HFFc6 (cell line): ENCODE data around the gene ARHGEF33. TPM values are rescaled to one million over a fixed set of nuclear protein-coding genes. Genes with fewer than 3 reads are reported as not detected.
A peak's percentile ranks its signal among the peaks of the same experiment; 100 is the strongest.

Experiments
- DNase-seq: peaks from one replicate; pipeline ENCODE4 v3.0.0-alpha.2; 2018
- H3K27ac Mint-ChIP-seq: 2 replicates; pipeline ENCODE4 v1.8.0; 2020; ENCODE audit warnings: mild to moderate bottlenecking, mixed read lengths
- H3K27me3 Mint-ChIP-seq: 2 replicates; pipeline ENCODE4 v1.8.0; 2021; ENCODE audit warnings: mild to moderate bottlenecking, moderate library complexity, mixed read lengths; ENCODE audit not compliant: insufficient read depth
- H3K36me3 Mint-ChIP-seq: 2 replicates; pipeline ENCODE4 v1.8.0; 2021; ENCODE audit warnings: low read depth, mixed read lengths
- H3K4me1 Mint-ChIP-seq: 2 replicates; pipeline ENCODE4 v1.8.0; 2020; ENCODE audit warnings: low read depth, mixed read lengths
- H3K4me3 Mint-ChIP-seq: 2 replicates; pipeline ENCODE4 v1.8.0; 2020; ENCODE audit warnings: mild to moderate bottlenecking, moderate library complexity, mixed read lengths
- H3K9me3 Mint-ChIP-seq: 2 replicates; pipeline ENCODE4 v1.8.0; 2020; ENCODE audit warnings: mild to moderate bottlenecking, mixed read lengths
- long read RNA-seq: library from polyadenylated mRNA; unstranded; transcript quantifications from one replicate; pipeline ENCODE4 v2.0.0, GENCODE V29; 2019
- total RNA-seq, 6 experiments: library from RNA; stranded (reverse); fragmentation: NEBNext Ultra II Directional; extraction: Animal tissue kit (Norgen Biotek cat#: 25700); gene quantifications; 2 replicates in 1 of 6; 3 replicates in 5 of 6; pipeline ENCODE4 v1.2.3, GENCODE V29; 2021
- TF ChIP-seq, protein P1 (sequence below): fragments of 200-600 bp; sonication (generic); IDR thresholded peaks from 2 replicates; pipeline ENCODE4 v1.5.0; 2021; ENCODE audit warnings: antibody characterized with exemption, mild to moderate bottlenecking

The ARHGEF33 gene
- under 1 TPM; 0.08 to 0.78 (median 0.21) TPM for total RNA-seq
- long read RNA-seq: 0 reads

DNA sequence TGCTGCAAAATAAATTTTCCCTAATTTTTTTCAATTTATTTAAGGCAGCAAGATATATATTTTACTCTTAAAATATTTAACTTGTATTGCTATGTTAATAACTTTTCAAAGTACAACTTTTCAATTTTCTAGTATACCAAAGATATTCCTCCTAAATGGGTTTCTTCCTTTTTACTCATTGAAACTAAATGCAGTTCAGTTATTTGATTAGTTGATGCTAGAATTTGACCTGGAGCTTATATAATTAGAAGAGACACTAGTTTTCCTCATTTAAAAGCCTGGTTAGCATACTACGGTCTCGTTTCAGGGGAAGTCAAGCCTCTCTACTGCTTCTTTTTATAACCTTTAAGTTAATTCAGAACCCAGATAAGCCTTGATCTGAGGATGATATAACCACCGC is at the start of gene ARHGEF33:
Gene ARHGEF33, plus strand, starts transcription at position 301 of the 400 bp plus-strand sequence. CDS start 29,573 bp downstream, outside the sequence.
- no peak within 1 kb of the TSS for H3K4me3 Mint-ChIP-seq
- H3K9me3 Mint-ChIP-seq: no peaks in the 10 kb centered on the region
- H3K36me3 Mint-ChIP-seq: 0 out of 2 replicates have a peak, but pooled peaks cover 2% of the 10 kb centered on the region
- H3K4me1 Mint-ChIP-seq: no peaks in the 10 kb centered on the region
- TF ChIP-seq, protein P1, sequence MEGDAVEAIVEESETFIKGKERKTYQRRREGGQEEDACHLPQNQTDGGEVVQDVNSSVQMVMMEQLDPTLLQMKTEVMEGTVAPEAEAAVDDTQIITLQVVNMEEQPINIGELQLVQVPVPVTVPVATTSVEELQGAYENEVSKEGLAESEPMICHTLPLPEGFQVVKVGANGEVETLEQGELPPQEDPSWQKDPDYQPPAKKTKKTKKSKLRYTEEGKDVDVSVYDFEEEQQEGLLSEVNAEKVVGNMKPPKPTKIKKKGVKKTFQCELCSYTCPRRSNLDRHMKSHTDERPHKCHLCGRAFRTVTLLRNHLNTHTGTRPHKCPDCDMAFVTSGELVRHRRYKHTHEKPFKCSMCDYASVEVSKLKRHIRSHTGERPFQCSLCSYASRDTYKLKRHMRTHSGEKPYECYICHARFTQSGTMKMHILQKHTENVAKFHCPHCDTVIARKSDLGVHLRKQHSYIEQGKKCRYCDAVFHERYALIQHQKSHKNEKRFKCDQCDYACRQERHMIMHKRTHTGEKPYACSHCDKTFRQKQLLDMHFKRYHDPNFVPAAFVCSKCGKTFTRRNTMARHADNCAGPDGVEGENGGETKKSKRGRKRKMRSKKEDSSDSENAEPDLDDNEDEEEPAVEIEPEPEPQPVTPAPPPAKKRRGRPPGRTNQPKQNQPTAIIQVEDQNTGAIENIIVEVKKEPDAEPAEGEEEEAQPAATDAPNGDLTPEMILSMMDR: no peak
- no peak within 1 kb of the TSS for H3K27ac Mint-ChIP-seq
- peaks cover 10% of the 10 kb centered on the region for H3K27me3 Mint-ChIP-seq
- no peak for DNase-seq

DNA sequence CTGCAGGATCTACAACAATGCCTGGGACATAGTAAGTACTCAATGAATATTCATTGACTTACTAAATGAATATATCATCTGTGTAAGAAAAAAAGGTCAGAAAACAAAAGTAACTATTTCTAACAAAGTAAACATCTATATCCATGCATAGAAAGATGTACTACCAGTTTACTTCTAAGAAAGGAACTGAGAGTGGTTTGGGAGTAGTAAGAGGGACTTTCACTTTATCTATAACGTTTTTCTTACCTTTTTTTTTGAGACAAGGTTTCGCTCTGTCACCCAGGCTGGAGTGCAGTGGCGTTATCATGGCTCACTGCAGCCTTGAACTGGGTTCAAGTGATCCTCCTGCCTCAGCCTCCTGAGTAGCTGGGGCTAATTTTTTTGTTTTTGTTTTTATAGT is 39.6 kb upstream of the ARHGEF33 start:
- TF ChIP-seq, protein P1: no peak
- Mint-ChIP-seq H3K36me3 (peaks cover 21% of the 10 kb centered on the region), H3K27me3 (no peaks in the 10 kb centered on the region), H3K9me3 (no peaks in the 10 kb centered on the region), H3K4me3 (no peak overlapping the region), H3K4me1 (no peaks in the 10 kb centered on the region), H3K27ac (no peak overlapping the region)
- no peak for DNase-seq

DNA sequence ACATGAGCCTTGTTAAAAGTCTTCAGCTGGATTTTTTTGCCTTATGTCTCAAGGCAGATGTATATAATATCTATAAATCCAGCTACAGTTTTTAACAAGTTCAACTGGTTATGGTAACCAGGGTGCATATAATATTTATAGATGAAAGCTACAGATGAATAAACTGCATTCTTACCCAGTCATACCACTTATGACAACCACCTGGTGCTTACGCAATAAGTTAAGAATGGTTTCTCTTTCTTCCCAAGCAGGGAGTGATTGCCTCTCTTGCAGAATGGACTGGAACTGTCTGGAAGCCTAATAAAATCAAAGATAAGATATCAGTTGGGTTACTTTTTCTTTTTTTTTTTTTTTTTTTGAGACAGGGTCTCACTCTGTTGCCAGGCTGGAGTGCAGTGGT is 33.5 kb upstream of the ARHGEF33 start:
- TF ChIP-seq, protein P1: no peak
- H3K4me3 Mint-ChIP-seq: no peak overlapping the region
- no peak for DNase-seq
- H3K27ac Mint-ChIP-seq: no peak overlapping the region
- H3K4me1 Mint-ChIP-seq: no peaks in the 10 kb centered on the region
- H3K9me3 Mint-ChIP-seq: no peaks in the 10 kb centered on the region
- H3K27me3 Mint-ChIP-seq: no peaks in the 10 kb centered on the region
- peaks cover 34% of the 10 kb centered on the region for H3K36me3 Mint-ChIP-seq

DNA sequence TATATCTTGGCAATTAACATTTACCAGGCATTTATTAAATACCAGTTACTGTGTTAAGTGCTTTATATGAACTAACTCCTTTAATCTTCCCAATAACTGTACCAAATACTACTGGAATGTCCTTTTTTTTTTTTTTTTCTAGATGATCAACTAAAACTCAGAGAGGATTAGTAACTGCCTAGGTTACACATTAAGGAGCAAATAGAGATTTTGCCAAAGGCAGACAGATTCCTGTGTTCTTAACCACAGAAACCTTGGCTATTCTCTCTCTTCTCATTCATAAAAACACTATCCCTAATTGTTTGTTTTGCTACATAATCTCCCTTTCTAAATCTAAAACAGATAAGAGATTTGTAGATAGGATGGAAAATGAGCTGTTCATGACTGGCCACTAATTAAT is 27.2 kb upstream of the ARHGEF33 start:
- H3K4me3 Mint-ChIP-seq: no peak overlapping the region
- no peaks in the 10 kb centered on the region for H3K9me3 Mint-ChIP-seq
- H3K36me3 Mint-ChIP-seq: peaks cover 45% of the 10 kb centered on the region
- H3K4me1 Mint-ChIP-seq: peaks cover 23% of the 10 kb centered on the region
- TF ChIP-seq, protein P1: no peak
- DNase-seq: no peak
- H3K27me3 Mint-ChIP-seq: no peaks in the 10 kb centered on the region
- no peak overlapping the region; the same call in 1 of the 2 replicates for H3K27ac Mint-ChIP-seq

DNA sequence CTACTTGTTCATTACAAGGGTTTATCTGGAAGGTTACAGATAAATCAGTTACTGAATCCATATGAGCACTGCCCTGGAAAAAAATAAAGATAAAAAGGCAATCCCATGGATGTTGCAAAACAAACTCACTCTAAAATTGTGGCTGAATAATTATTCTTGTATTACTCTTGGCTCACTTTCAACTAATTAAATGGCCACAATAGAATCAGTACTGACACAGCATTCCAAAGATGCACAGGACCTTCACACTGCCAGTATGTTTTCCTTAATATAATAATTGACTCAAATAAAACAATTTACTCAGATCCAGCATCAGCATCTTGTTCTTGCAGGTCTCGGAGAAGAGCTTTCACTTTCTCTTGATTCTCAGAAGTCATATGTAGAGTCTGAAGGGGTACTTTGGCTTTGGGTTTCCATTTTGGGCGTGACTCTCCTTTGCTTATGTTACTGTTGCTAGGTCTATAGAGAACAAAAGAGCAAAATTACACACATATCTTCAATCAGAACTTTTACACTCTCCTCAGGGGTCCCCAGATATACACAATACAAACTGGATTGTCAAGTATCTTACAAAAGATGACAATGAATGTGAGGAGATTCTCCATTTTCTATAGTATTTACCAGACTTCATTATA is 26.5 kb upstream of the ARHGEF33 start:
- peaks cover 48% of the 10 kb centered on the region for H3K36me3 Mint-ChIP-seq
- H3K27me3 Mint-ChIP-seq: no peaks in the 10 kb centered on the region
- no peak for DNase-seq
- peak overlapping the region; percentile 10; the same call in 1 of the 2 replicates for H3K27ac Mint-ChIP-seq
- H3K9me3 Mint-ChIP-seq: no peaks in the 10 kb centered on the region
- H3K4me1 Mint-ChIP-seq: peaks cover 23% of the 10 kb centered on the region
- H3K4me3 Mint-ChIP-seq: peak overlapping the region; percentile 17; the same call in 1 of the 2 replicates
- TF ChIP-seq, protein P1: no peak
